ENCODE measurements around the gene ATG16L2.

- TF ChIP-seq, protein P1, sequence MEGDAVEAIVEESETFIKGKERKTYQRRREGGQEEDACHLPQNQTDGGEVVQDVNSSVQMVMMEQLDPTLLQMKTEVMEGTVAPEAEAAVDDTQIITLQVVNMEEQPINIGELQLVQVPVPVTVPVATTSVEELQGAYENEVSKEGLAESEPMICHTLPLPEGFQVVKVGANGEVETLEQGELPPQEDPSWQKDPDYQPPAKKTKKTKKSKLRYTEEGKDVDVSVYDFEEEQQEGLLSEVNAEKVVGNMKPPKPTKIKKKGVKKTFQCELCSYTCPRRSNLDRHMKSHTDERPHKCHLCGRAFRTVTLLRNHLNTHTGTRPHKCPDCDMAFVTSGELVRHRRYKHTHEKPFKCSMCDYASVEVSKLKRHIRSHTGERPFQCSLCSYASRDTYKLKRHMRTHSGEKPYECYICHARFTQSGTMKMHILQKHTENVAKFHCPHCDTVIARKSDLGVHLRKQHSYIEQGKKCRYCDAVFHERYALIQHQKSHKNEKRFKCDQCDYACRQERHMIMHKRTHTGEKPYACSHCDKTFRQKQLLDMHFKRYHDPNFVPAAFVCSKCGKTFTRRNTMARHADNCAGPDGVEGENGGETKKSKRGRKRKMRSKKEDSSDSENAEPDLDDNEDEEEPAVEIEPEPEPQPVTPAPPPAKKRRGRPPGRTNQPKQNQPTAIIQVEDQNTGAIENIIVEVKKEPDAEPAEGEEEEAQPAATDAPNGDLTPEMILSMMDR (optimal IDR thresholded peaks at IDR 0.05 in 1 of 3, IDR thresholded peaks at IDR 0.05 in 1 of 3, conservative IDR thresholded peaks at IDR 0.05 in 1 of 3; ENCODE audit: extremely low read depth in 1 of 3, insufficient read depth in 2 of 3, low read length in 3 of 3): no peak
- TF ChIP-seq EZH2 (IDR thresholded peaks at IDR 0.05; ENCODE audit: low read length): no peak
Observed at GRCh38 chr11:72838691-72839305, 24.6 kb downstream of the ATG16L2 start.

Data from keratinocyte (primary cell).